IMR-90 (cell line): ENCODE measurements around the gene PSMD14. TPM values are rescaled to one million over a fixed set of nuclear protein-coding genes. Genes with fewer than 3 reads are reported as not detected.

ENCODE experiments used
- CHD1 ChIP-seq: IDR thresholded peaks from 2 replicates; pipeline ENCODE4 v1.6.1; 2012; ENCODE audit warnings: low read depth, low read length, improper control_type of control experiment
- CTCF ChIP-seq: conservative IDR thresholded peaks from 2 replicates; pipeline ENCODE4 v1.5.1; 2012; ENCODE audit warnings: mild to moderate bottlenecking, low read depth, low read length, improper control_type of control experiment
- MXI1 ChIP-seq: IDR thresholded peaks from 2 replicates; pipeline ENCODE4 v1.6.1; 2012; ENCODE audit warnings: low read depth, mild to moderate bottlenecking, low read length, moderate library complexity, borderline replicate concordance
- POLR2A ChIP-seq: IDR thresholded peaks from 2 replicates; pipeline ENCODE4 v1.6.1; 2012; ENCODE audit warnings: mild to moderate bottlenecking, low read depth, low read length
- USF2 ChIP-seq: fragments of 150-350 bp; IDR thresholded peaks from 2 replicates; pipeline ENCODE4 v1.6.1; 2017; ENCODE audit warnings: mild to moderate bottlenecking, antibody characterized with exemption, low read length, low read depth
- polyA plus RNA-seq, 3 experiments: library from polyadenylated mRNA; depleted of rRNA; stranded (reverse); fragments of >200 nt; gene quantifications; 2 replicates each; pipeline ENCODE4 v1.2.3, GENCODE V29; 2012; ENCODE audit warnings: low replicate concordance in 1 of 3
- total RNA-seq: library from RNA; depleted of rRNA; stranded (reverse); fragments of >200 nt; gene quantifications from 2 replicates; pipeline ENCODE4 v1.2.3, GENCODE V29; 2012

Gene PSMD14
- total and polyA plus RNA-seq, 2 of the 4 experiments (the other 2 are of a cell fraction) = 59.3 to 110 TPM

GRCh38 chr2:161265874-161266273 is 42.4 kb upstream of the PSMD14 start (continued):
- no peak for TF ChIP-seq CTCF
- no peak for TF ChIP-seq CHD1
- no peak for TF ChIP-seq MXI1
- no peak for TF ChIP-seq USF2
- no peak for TF ChIP-seq POLR2A
